ENCODE data around the gene KIAA1328. TPM values are rescaled to one million over a fixed set of nuclear protein-coding genes. Genes with fewer than 3 reads are reported as not detected.

KIAA1328 gene
- total RNA-seq, 4 donors from 2014 or later: 21.2 to 26.6 (median 24.8) TPM

- DNase-seq: no peak
- Histone ChIP-seq H3K9me3 (no peaks in the 10 kb centered on the region), H3K4me1 (no peaks in the 10 kb centered on the region), H3K27me3 (no peaks in the 10 kb centered on the region), H3K27ac (no peak overlapping the region), H3K36me3 (no peaks in the 10 kb centered on the region), H3K4me3 (replicated peaks in 1 of 3) (no peak overlapping the region)
- intact Hi-C loops (cut with DNase I): no loop called here
- 72 to 78% methylated on average over 6 to 8 of the region's 16 CpGs for WGBS, 2 donors
- no peak for TF ChIP-seq POLR2A (IDR thresholded peaks at IDR 0.05)
- TF ChIP-seq CTCF (IDR thresholded peaks at IDR 0.05): no peak
These were observed 443.9 kb downstream of the KIAA1328 start for GRCh38 chr18:37272841-37273240.

GRCh38 chr18:37274309-37275236 is 445.6 kb downstream of the KIAA1328 start:
- H3K4me1 ChIP-seq: no peaks in the 10 kb centered on the region
- no peaks in the 10 kb centered on the region for H3K36me3 ChIP-seq
- no peak overlapping the region for H3K4me3 ChIP-seq (replicated peaks in 1 of 3)
- no peak overlapping the region for H3K27ac ChIP-seq
- no peaks in the 10 kb centered on the region for H3K9me3 ChIP-seq
- whole genome bisulfite sequencing, 2 donors: 27 to 46% methylated on average over 4 to 6 of the region's 82 CpGs
- TF ChIP-seq CTCF (IDR thresholded peaks at IDR 0.05) (no peak), POLR2A (IDR thresholded peaks at IDR 0.05) (no peak)
- no peaks in the 10 kb centered on the region for H3K27me3 ChIP-seq
- DNase-seq: no peak
- intact Hi-C loops (cut with DNase I): no loop called here

GRCh38 chr18:37275237-37275741 is 446.4 kb downstream of the KIAA1328 start:
- Histone ChIP-seq H3K27me3 (no peaks in the 10 kb centered on the region), H3K27ac (no peak overlapping the region), H3K9me3 (no peaks in the 10 kb centered on the region), H3K4me1 (no peaks in the 10 kb centered on the region), H3K36me3 (no peaks in the 10 kb centered on the region), H3K4me3 (replicated peaks in 1 of 3) (no peak overlapping the region)
- DNase-seq: no peak
- WGBS, 2 donors: 14 to 18% methylated on average over 29 to 31 of the region's 32 CpGs
- intact Hi-C loops (cut with DNase I): no loop called here
- TF ChIP-seq POLR2A (IDR thresholded peaks at IDR 0.05): no peak
- TF ChIP-seq CTCF (IDR thresholded peaks at IDR 0.05): no peak

GRCh38 chr18:37276111-37276890 is 447.4 kb downstream of the KIAA1328 start:
- no peak overlapping the region for H3K4me3 ChIP-seq (replicated peaks in 1 of 3)
- TF ChIP-seq CTCF (IDR thresholded peaks at IDR 0.05) (no peak), POLR2A (IDR thresholded peaks at IDR 0.05) (no peak)
- no peaks in the 10 kb centered on the region for H3K27me3 ChIP-seq
- H3K36me3 ChIP-seq: no peaks in the 10 kb centered on the region
- 88 to 89% methylated on average over 10 of the region's 10 CpGs for WGBS, 2 donors
- no peak for DNase-seq
- intact Hi-C loops (cut with DNase I): no loop called here
- no peak overlapping the region for H3K27ac ChIP-seq
- H3K9me3 ChIP-seq: no peaks in the 10 kb centered on the region
- no peaks in the 10 kb centered on the region for H3K4me1 ChIP-seq
